GM23338 (cell line): ENCODE measurements around the gene PSD.

ENCODE experiments used
- CREB1 ChIP-seq: fragments of 250-450 bp; sonication (Bioruptor Pico); IDR thresholded peaks from 2 replicates; pipeline ENCODE4 v1.5.0; 2020; ENCODE audit warnings: low read depth, mild to moderate bottlenecking, moderate library complexity
- CTCF ChIP-seq, 2 experiments: fragments of 200-600 bp in 1 of 2; sonication (generic) in 1 of 2; conservative IDR thresholded peaks; 2 replicates each; pipeline versions ENCODE4 v1.5.1 to v1.6.1; 2016 to 2017; ENCODE audit warnings: antibody characterized with exemption in 2 of 2, low read depth in 2 of 2, mild to moderate bottlenecking in 2 of 2, moderate library complexity in 1 of 2
- EZH2 ChIP-seq: fragments of 200-600 bp; sonication (generic); IDR thresholded peaks from one replicate; pipeline ENCODE4 v1.8.0; 2017; ENCODE audit warnings: antibody characterized with exemption, mild to moderate bottlenecking, low read depth; ENCODE audit not compliant: unreplicated experiment
- EZH2phosphoT487 ChIP-seq: fragments of 200-600 bp; sonication (generic); IDR thresholded peaks from one replicate; pipeline ENCODE4 v1.8.1; 2018; ENCODE audit warnings: antibody characterized with exemption; ENCODE audit not compliant: unreplicated experiment
- JUNB ChIP-seq: IDR thresholded peaks from one replicate; pipeline ENCODE4 v1.6.1; 2016; ENCODE audit warnings: antibody characterized with exemption; ENCODE audit not compliant: unreplicated experiment
- POLR2AphosphoS5 ChIP-seq: IDR thresholded peaks from 2 replicates; pipeline ENCODE4 v1.6.1; 2016; ENCODE audit warnings: antibody characterized with exemption, low read depth

DNA sequence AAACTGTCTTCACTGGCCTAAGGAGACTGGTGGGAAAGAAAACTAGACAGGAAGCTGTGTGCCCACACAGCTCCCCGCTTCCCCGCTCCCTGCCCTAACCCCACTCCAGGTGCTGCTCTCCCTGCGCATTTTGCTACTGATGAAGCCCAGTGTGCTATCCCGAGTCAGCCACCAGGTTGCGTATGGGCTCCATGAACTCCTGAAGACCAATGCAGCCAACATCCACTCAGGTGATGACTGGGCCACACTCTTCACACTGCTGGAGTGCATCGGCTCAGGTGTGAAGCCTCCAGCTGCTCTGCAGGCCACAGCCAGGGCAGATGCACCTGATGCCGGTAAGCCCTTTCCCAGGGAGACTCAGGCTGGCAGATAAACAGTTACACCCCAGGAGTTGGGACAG, 43.3 kb downstream of the PSD start:
- TF ChIP-seq EZH2phosphoT487 (no peak), EZH2 (no peak), CTCF (conservative IDR thresholded peaks at IDR 0.05; ENCODE audit: low read depth in 2 of 2) (peak; percentile 48 to 66), CREB1 (no peak), JUNB (no peak), POLR2AphosphoS5 (no peak)
